H4 (cell line): Measurements from ENCODE around the gene FAM83D. TPM values are rescaled to one million over a fixed set of nuclear protein-coding genes. Genes with fewer than 3 reads are reported as not detected.
"Not testable (repeated sequence)": the region's sequence is repeated elsewhere in the genome, so short reads cannot be mapped to it uniquely, and the experiment has no call there.

Experiments used
- DNase-seq: peaks from one replicate; pipeline ENCODE4 v3.0.0-alpha.2; 2015; ENCODE audit warnings: low spot score
- total RNA-seq: library from RNA; depleted of rRNA; stranded (reverse); fragments of >200 nt; shearing (Covaris generic); gene quantifications from 2 replicates; pipeline ENCODE4 v1.2.3, GENCODE V29; 2014

Gene FAM83D
- total RNA-seq, 1 experiment from 2014 or later, result 67.5 TPM

DNA sequence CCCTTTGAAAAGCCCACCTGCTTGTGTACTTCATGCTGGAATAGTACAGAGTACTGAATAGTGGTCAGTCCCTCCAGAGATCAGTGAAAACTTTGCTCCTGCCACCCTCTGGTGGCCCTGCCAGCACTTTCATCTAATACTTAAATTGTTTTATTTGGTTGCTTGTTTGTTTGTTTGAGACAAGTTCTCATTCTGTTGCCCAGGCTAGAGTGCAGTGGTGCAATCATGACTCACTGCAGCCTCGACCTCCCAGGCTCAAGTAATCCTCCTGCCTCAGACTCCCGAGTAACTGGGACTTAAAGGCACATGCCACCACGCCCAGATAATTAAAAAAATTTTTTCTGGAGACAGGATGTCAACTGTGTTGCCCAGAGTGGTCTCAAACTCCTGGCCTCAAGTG, 9.1 kb downstream of the FAM83D start:
- DNase-seq, result no peak

DNA sequence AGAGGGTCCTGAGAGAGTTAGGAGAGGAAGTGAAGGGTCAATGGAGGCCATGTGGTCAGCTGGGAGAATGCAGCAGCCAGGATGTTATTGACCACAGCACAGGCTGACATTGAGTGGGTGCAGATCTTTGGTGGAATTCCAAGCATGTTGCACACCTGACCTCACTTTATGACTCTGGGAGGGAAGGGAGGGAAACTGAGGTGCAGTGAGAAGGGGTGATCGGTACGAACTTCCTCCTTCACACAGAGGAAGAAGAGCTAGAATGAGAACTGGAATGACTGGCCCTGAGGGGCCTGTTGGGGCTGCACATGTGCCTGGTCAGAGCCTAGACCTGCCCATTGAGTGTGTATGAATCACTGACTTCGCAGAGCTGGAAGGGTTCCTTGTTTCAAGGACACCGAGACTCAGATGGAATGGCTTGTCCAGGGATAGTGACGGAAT, 9.8 kb downstream of the FAM83D start:
- no peak for DNase-seq

DNA sequence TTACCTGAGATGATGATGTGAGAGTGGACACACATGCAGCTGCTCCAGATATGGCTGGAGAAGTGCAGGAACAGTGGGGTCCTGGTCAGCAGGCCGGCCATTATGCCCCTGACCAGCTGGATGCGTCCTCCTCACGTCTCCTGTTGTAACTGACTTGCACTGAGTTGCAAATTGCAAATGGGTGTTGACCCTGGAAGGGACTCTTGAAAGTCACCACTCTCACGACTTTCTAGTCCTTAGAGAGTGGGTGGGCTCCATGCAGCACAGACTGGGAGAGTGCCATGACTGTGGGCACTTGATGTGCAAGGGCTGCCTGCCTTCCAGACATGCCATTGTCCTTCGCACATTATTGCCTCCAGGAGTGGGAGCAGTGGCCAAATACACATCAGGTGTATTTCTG, 10.8 kb downstream of the FAM83D start:
- DNase-seq, result no peak

DNA sequence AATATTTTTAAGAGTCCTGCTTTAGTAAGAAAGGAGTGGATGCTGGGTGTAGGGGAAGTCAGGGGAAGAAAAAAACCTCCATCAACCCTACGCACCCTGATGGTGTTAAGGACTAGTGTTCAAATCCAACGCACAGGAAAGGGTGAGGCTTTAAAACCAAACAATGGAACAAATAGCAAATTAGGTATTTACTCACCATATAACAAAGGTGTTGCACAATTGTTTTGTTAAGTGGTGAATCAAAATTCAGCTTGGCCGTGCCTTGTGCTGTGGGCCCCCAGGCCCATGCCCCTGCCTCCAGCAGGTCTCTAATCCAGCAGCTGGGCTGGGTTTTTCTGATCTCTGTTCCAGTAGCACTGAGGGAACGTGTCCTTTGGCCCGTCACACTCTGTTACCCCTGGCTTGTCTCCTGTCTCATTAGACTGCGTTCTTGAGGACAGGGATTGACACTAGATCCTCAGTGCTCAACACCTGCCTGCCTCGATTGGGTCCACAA, 11.8 kb downstream of the FAM83D start:
- no peak for DNase-seq

DNA sequence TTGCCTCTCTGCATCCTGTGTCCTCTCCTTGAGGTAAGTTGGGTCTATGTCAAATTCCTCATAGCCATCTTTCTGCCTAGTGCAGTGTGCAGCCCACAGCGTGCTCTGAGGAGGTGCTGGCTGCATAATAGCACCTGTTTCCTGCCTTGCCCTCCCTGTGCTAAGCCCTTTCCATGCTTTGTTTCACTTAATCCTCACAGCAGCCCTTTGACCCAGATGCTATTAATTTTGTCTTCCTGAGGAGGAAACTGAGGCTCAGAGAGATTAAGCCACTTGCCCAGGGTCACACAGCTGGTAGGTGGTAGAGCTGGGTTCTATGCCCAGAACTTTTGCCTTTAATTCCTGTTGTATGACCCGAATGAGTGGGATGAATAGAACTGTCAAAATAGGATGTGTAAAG, 13.5 kb downstream of the FAM83D start:
- DNase-seq, result no peak

DNA sequence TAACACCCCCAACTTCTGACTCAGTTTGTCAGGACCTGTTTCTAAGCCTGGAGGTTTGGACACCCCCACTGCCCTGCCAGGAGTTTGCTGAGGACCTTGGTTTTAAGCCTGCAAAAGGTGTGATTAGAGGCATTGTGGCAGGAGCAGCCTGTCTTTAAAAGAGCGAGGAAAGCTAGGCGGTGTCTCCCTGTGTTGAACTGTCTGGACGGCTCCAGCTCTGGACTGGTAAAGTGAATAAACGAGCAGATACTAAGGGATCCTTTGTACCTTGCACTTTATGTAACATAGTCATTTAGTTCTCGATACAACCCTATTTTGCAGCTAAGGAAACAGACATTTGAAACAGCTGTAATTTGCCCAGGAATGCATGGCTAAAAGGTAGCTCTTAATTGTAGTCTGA, 14.4 kb downstream of the FAM83D start:
- no peak for DNase-seq

DNA sequence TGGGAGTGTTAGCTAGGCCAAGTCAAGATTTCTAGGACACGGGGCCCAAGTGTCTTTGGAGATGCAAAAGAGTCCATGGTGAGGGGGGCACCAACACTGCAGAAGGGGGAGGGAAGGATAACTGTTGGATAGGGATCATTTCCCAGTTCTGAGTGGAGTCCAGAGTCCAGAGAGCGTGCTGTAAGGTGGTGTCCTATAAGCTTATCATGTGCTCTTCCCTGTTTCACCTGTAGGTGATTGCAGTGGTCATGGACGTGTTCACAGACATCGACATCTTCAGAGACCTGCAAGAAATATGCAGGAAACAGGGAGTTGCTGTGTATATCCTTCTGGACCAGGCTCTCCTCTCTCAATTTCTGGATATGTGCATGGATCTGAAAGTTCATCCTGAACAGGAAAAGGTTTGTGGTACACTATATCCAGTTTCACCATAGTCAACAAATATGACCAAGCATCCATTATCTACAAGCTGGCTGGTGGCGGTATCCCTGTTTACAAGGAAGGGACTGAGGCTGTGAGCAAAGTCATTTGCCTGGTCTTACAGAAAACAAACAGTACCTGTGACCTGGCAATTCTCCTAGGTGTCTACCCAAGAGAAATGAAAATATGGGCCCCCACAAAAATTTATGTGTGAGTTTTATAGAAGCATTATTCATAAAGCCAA, 15.6 kb downstream of the FAM83D start:
- no peak for DNase-seq

DNA sequence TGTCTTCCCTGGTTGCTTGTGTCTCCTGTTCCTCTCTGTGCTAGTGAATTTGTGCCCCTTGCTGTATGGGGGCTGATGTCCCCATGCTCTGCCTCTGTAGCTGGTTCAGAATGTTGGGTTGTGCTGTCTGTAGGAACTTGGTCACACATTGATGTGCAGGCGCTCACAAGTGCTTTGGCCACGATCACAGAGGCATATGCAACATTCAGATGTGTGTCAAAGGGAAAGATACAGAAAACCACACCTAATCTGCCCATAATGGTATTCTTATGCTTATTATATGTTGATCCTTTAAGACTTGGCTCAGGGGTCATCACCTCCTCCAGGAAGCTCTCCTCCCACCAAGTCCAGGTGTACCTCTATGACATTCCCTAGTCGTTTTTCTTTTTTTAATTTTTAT, 18.8 kb downstream of the FAM83D start:
- DNase-seq, result no peak

DNA sequence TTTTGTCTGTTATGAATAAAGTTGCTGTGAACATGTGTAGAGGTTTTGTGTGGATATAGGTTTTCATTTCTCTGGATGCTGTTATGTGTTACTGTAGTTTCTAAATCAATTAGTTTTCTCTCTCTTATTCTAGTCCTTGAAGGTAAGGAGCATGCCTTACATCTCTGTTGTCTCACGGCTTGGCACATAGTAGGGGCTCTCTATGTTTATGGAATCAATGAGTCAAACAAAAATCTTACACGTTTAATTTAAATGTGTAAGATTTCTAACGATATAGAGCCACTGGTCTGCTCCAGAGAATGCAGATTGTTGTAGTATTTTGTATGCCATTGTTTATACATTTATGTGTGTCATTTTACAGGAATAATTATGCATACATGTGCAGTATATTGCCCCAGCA, 20.6 kb downstream of the FAM83D start:
- DNase-seq, result no peak

DNA sequence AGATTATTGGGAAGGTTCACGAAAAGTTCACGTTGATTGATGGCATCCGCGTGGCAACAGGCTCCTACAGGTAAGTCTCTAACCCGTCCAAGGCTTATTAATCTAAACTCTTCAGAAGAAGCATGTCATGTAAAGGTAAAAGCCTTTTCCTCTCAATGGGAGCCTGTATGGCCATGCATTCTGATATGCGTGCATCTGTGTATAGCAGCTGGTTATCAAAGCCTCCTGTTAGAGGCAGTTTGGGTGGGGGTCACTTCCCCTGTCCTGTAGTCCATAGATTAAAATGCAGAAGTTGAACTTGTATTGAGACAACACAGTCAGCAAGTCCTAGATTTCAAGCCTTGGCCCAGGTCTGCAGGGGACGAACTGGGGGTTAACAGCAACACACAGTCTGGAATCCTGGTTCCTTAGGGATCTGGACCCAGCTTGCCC, 21.7 kb downstream of the FAM83D start:
- DNase-seq, result no peak

DNA sequence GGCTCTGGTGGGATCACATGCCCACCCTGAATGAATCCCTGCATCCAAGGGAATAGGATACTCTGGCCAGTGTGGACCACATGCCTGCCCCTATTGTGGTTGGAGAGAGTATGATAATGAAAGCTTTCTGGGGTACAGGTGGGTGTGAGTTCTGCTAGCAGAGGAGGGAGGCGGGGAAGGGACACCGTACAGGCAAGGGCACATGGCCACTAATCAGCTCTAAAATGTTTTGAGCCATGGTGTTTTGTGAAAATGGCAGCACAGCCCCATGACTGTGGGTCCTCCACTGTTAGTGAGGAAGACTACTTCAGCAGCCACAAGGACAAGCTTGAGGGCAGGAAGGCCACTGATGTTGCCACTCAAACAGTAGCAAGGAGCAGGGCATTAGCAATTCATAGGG, 24.0 kb downstream of the FAM83D start:
- DNase-seq, result no peak

DNA sequence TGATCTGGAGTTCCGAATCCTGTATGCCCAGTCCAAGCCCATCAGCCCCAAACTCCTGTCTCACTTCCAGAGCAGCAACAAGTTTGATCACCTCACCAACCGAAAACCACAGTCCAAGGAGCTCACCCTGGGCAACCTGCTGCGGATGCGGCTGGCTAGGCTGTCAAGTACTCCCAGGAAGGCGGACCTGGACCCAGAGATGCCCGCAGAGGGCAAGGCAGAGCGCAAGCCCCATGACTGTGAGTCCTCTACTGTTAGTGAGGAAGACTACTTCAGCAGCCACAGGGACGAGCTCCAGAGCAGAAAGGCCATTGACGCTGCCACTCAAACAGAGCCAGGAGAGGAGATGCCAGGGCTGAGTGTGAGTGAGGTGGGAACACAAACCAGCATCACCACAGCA, 25.4 kb downstream of the FAM83D start:
- no peak for DNase-seq

DNA sequence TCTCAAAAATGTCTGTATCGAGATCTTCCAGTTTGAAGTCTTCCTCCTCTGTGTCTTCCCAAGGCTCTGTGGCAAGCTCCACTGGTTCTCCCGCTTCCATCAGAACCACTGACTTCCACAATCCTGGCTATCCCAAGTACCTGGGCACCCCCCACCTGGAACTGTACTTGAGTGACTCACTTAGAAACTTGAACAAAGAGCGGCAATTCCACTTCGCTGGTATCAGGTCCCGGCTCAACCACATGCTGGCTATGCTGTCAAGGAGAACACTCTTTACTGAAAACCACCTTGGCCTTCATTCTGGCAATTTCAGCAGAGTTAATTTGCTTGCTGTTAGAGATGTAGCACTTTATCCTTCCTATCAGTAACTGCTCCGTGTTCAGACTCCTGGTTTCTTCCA, 25.9 kb downstream of the FAM83D start:
- DNase-seq, result no peak

DNA sequence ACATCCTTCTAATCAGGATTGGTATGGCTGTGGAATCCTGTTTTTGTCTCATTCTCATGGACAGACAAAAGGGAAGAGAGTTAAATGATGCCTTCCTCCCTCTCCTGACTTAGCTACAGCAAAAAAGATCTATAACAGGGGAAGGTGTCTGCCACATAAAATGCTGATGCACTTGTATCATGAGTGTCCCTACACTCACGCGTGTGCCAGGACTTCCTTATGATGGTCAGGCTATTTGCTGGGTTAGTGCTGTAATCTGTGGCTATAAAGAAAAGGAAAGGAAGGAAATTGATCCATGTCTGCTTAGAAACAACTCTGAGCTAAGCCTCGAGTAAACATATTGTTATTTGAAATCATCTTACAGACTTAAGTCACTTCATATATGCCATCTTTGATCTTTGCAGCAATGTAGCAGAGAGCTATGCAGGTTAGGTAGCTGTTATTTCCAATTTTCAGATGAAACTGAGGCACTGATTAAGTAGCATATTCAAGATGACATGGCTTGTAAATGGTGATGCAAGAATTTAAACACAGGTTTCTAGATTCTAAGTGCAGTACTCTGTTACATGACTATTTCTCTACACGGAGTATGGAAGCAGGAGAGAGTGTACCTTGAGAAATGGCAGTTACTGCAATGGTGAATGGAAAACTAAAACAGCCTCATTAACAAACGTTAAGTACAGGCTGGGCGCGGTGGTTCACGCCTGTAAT, 27.6 kb downstream of the FAM83D start:
- DNase-seq, result no peak

DNA sequence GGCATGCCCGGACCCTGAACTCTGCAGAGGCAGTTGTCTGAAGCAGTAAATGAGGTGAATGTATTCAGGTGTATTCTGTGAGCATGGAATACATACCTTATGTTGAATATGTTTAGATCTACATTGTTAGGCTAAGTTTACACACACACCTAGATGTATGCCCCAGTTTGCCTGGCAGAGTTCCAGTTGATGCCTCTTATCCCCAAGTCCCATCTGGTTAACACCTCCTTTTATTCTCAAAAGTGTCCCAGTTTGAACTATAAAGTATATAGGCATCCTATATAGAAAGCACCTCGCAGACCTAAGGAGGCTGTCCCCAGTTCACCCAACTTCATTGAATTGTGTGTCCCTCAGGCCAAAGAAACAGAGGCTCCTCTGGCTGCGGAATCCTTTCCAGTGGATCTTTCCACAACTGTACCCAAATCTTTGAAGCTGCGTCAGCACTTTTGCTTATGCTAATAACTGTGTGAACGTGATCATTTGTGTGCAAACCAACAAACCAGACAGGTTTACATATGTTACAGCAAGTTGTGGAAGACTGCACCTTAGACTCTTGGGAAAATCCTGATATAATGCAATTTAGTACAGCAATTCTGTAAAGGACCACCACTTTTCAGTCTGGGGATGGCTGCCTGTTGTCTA, 31.1 kb downstream of the FAM83D start:
- DNase-seq, result no peak

DNA sequence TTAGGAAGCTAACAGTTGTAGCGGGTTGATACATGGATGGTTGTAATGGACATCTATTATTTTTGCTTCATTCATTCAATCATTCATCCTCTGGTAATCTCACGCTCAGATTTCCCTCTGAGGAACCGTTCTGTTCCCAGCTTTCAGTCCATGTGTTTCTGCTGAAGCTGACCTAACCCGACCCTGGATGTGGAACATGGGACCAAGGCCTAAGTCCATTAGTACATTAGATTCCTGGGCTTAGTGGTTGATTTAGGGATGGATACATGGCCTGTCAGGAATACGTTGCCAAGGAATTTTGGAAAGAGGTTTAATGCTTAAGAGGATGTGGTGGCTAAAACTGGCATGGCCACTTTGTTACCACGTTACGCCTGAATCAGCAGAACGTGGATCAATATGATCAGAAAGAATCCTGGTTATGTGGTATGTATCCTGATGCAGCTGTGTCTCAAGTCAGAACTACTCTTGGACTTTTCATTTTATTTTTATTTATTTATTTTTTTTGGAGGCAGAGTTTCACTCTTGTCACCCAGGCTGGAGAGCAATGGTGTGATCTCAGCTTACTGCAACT, 31.8 kb downstream of the FAM83D start:
- DNase-seq, result no peak

DNA sequence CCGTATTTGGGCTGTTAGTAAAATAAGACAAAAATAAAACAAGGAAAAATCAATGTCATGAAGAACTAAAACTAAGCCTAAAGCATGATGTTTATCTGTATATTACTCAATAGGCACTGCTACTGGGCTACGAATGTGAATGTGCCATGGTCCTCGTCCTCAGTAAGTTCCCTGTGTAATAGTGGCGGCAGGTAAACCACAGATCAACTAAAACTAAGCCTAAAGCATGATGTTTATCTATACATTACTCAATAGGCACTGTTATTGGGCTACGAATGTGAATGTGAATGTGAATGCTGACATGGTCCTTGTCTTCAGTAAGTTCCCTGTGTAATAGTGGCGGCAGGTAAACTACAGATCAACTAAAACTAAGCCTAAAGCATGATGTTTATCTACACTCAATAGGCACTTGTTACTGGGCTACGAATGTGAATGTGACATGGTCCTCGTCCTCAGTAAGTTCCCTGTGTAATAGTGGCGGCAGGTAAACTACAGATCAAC, 34.0 kb downstream of the FAM83D start:
- not testable (repeated sequence) for DNase-seq

DNA sequence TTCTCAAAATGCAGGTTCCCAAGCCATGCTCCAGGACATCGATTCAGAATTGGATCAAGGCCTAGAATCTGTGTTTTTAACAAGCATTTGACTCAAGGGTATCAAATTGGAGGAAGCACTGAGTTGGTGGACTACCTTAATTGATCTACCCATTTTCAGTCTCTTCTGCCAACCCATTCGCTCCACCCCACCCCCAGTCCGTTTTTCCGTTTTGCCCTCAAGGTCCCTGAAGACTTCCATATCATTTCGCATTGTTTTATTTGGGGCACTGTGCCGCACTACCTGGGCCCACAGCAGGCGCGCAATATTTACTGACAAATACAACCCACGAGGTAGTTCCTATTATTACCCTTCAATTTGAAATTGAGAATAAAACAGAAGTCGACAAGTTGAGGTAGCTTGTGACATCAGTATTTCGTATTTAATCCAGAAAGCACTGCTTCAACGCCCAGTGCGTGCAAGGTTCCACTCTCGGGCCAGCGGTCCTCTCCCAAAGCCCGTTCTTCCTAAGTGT, 35.4 kb downstream of the FAM83D start:
- DNase-seq, result no peak

DNA sequence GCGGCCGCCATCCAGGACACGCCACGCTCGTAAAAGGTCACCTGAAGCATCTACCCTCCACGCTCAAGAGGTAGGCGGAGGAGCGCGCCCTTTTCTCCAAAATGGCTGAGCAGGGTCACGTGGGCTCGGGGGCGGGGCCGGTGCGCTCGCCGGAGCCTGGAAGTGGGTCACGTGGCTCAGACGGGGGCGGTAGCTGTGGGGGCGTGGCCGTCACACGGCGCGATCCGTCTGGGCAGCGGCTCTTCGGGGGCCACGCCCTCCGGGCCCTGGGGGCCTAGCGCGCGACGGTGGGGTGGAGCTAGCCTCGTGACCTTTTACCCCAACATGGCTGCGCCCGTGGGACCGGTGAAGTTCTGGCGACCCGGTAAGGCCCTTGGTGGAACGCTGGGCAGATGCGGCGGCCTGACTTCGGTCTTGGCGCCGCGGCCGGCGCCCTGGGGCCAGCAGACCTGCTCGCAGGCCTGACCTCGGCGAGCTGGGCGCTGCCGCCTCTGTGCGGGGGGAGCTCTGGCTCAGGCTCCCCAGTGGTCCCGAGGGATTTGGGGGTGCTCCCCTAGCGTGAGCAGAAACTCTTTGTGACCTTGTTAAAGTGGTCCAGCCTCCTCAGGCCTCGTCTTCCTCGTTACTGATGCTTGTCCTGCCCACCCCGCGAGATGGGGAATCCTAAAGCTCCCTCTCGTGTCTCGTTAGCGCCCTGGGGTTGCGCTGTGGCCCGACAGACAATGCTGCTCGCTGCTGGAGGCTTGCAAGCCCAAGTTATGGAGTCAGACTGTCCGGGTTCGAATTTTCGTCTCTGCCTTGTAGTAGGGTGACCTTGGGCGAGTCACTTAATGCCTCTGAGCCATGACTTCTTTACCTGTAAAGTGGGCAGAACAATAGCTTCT, 36.1 kb downstream of the FAM83D start, which contains the start of gene DHX35:
Gene DHX35, plus strand, starts transcription at position 301 of the 884 bp plus-strand sequence. Its CDS starts 24 bp downstream, at position 325.
- DNase-seq, result peak; percentile 95

DNA sequence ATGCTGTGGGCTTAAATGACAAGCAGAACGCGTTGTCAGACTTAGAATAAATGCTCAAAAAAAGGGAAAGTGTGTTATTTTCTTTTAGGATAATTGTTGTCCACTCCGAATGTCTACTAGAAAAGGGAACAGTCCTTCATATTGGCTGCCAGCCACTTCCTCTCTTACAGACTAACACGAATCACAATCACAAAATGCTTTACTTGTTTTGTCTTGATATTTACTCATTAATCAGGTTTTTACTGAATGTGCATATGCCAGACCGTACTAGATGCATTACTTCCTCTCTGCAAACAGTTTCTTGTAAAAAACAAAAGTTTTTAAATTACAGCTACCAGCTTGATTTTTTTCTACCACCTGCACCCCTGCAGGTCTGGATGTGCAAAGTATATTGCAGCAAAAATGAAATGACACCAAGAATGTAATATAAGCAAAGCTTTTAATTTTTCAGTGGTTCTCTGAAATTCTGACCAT, 36.7 kb downstream of the FAM83D start:
- DNase-seq, result no peak

DNA sequence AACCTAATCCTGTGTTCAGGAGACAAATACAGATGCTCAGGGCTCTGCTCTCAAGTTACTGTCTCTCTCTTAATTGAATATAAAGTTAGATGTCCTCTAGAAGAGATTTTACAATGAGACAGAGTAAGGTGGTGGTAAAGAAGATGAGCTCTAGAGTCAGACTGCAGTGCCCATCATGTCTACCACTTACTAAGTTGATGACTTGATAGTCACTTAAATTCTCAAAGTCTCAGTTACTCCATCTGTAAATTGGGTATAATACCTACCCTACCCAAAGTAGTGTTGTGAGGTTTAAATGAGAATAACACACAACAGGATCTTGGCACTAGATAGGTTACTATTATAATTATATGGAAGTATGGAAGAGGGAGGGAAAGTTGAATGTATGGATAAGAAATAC, 37.5 kb downstream of the FAM83D start:
- DNase-seq, result no peak
